Testis (tissue), 3 donors: ENCODE measurements around the gene KLF1. TPM values are rescaled to one million over a fixed set of nuclear protein-coding genes. Genes with fewer than 3 reads are reported as not detected.
"Not testable (repeated sequence)": the region's sequence is repeated elsewhere in the genome, so short reads cannot be mapped to it uniquely, and the experiment has no call there.

Experiments used
- DNase-seq: peaks from one replicate; pipeline ENCODE4 v3.0.0-alpha.2; 2019
- H3K27ac ChIP-seq, 2 donors: fragments of 200-600 bp; sonication (generic); one replicate each; pipeline ENCODE4 v1.5.1; 2019
- H3K27me3 ChIP-seq: fragments of 200-600 bp; sonication (generic); one replicate; pipeline ENCODE4 v1.5.1; 2019
- H3K36me3 ChIP-seq: fragments of 200-600 bp; sonication (generic); one replicate; pipeline ENCODE4 v1.5.1; 2017; ENCODE audit warnings: low read depth; ENCODE audit errors: missing control alignments
- H3K4me1 ChIP-seq: fragments of 200-600 bp; sonication (generic); one replicate; pipeline ENCODE4 v1.5.1; 2019
- H3K4me3 ChIP-seq, 2 donors: fragments of 200-600 bp; sonication (generic); one replicate each; pipeline ENCODE4 v1.5.1; 2017 to 2019
- H3K9me3 ChIP-seq: fragments of 200-600 bp; sonication (generic); one replicate; pipeline ENCODE4 v1.5.1; 2017
- CTCF ChIP-seq, 3 experiments: fragments of 450-650 bp in 2 of 3; fragments of 200-600 bp in 1 of 3; sonication (generic) in 1 of 3; IDR thresholded peaks; one replicate each; pipeline ENCODE4 v1.5.1; 2016 to 2019; ENCODE audit warnings: antibody characterized with exemption in 3 of 3, mild to moderate bottlenecking in 2 of 3, moderate library complexity in 1 of 3
- POLR2A ChIP-seq: fragments of 450-650 bp; IDR thresholded peaks from one replicate; pipeline ENCODE4 v1.6.1; 2017; ENCODE audit warnings: antibody characterized with exemption, mild to moderate bottlenecking, moderate library complexity
- WGBS, 2 donors: methylation state at CpG; one replicate each; pipeline ENCODE4 v1.1.5; 2018; 5-methylcytosine and 5-hydroxymethylcytosine counted together
- intact Hi-C: fragments of 100-400 bp; cut with DNase I; formaldehyde crosslinking; loops from one replicate; pipeline ENCODE4 v1.15.1; 2023; ENCODE audit warnings: low total_unique reads
- polyA plus RNA-seq: library from polyadenylated mRNA; stranded (reverse); fragments of 350-450 nt; fragmentation: Illumina TruSeq; extraction: RNeasy Lipid Tissue Mini Kit (QIAGEN cat#74804); gene quantifications from one replicate; pipeline ENCODE4 v1.2.3, GENCODE V29; 2014; ENCODE audit warnings: low read depth, low replicate concordance; ENCODE audit not compliant: insufficient read depth
- total RNA-seq, 2 donors: library from RNA; depleted of rRNA; stranded (reverse); fragments of >200 nt; gene quantifications; one replicate each; pipeline ENCODE4 v1.2.3, GENCODE V29; 2016

The KLF1 gene
- total and polyA plus RNA-seq, 3 donors from 2014 or later, result 0.24 to 0.31 TPM; not detected in 1

GRCh38 chr19:12921047-12921446 is 34.0 kb upstream of the KLF1 start:
- no peaks in the 10 kb centered on the region for H3K9me3 ChIP-seq
- no peak for DNase-seq
- H3K4me3 ChIP-seq, result no peak overlapping the region
- peaks cover 4% of the 10 kb centered on the region for H3K4me1 ChIP-seq
- no peaks in the 10 kb centered on the region for H3K36me3 ChIP-seq
- 54 to 67% methylated on average over 3 of the region's 3 CpGs for WGBS, 2 donors
- H3K27me3 ChIP-seq, result no peaks in the 10 kb centered on the region
- no peak overlapping the region for H3K27ac ChIP-seq
- intact Hi-C loops, result no loop called here
- TF ChIP-seq CTCF (IDR thresholded peaks at IDR 0.05), result no peak
- TF ChIP-seq POLR2A, result no peak

GRCh38 chr19:12918253-12918652 is 31.3 kb upstream of the KLF1 start:
- DNase-seq, result no peak
- Histone ChIP-seq H3K27ac (no peak overlapping the region), H3K36me3 (no peaks in the 10 kb centered on the region), H3K4me3 (peak overlapping the region; percentile 15 to 52), H3K4me1 (peaks cover 9% of the 10 kb centered on the region), H3K27me3 (no peaks in the 10 kb centered on the region), H3K9me3 (no peaks in the 10 kb centered on the region)
- no peak for TF ChIP-seq POLR2A
- TF ChIP-seq CTCF (IDR thresholded peaks at IDR 0.05), result no peak
- intact Hi-C loops, result no loop called here
- WGBS, 2 donors, result 74 to 78% methylated on average over 14 of the region's 14 CpGs

- H3K27me3 ChIP-seq, intact Hi-C loops, H3K36me3 ChIP-seq, DNase-seq, H3K27ac ChIP-seq, H3K9me3 ChIP-seq, H3K4me3 ChIP-seq: not testable (repeated sequence)
- H3K4me1 ChIP-seq, result peaks cover 19% of the 10 kb centered on the region
- 88% methylated on average over 3 to 4 of the region's 4 CpGs for WGBS, 2 donors
Measured at GRCh38 chr19:12915860-12916259, 28.9 kb upstream of the KLF1 start.

GRCh38 chr19:12913851-12914690 is 27.1 kb upstream of the KLF1 start:
- WGBS, 2 donors, result 64 to 73% methylated on average over 9 to 12 of the region's 12 CpGs
- Histone ChIP-seq H3K27ac (peak overlapping the region in 1 of 2 donors; percentile 74), H3K9me3 (no peaks in the 10 kb centered on the region), H3K4me3 (no peak overlapping the region), H3K27me3 (no peaks in the 10 kb centered on the region), H3K36me3 (no peaks in the 10 kb centered on the region), H3K4me1 (peaks cover 15% of the 10 kb centered on the region)
- intact Hi-C loops, result no loop called here
- no peak for DNase-seq
- TF ChIP-seq CTCF (IDR thresholded peaks at IDR 0.05) (no peak), POLR2A (no peak)

- 19 to 38% methylated on average over 16 to 22 of the region's 22 CpGs for WGBS, 2 donors
- Histone ChIP-seq H3K4me3 (no peak overlapping the region), H3K36me3 (no peaks in the 10 kb centered on the region)
Measured at GRCh38 chr19:12913011-12913561, 26.1 kb upstream of the KLF1 start.

More at GRCh38 chr19:12913011-12913561, 26.1 kb upstream of the KLF1 start:
- H3K4me1 ChIP-seq, result peaks cover 15% of the 10 kb centered on the region
- no peaks in the 10 kb centered on the region for H3K27me3 ChIP-seq
- DNase-seq, result peak; percentile 77
- H3K9me3 ChIP-seq, result no peaks in the 10 kb centered on the region
- intact Hi-C loops, result no loop called here
- TF ChIP-seq CTCF (IDR thresholded peaks at IDR 0.05) (no peak), POLR2A (no peak)
- peak overlapping the region; percentile 37 to 74 for H3K27ac ChIP-seq
